Loucy (cell line): ENCODE measurements around the gene MRTFB.

Experiments used
- H2AFZ ChIP-seq: fragments of 200-600 bp; sonication (generic); 2 replicates; pipeline ENCODE4 v1.6.0; 2016; ENCODE audit warnings: antibody characterized with exemption, mild to moderate bottlenecking, low read length, moderate library complexity
- H3F3A ChIP-seq: fragments of 200-600 bp; 2 replicates; pipeline ENCODE4 v1.6.0; 2016; ENCODE audit warnings: antibody characterized with exemption, low read depth, mild to moderate bottlenecking
- H3K27me3 ChIP-seq: fragments of 200-600 bp; sonication (generic); 2 replicates; pipeline ENCODE4 v1.6.1; 2014; ENCODE audit warnings: low read length, mild to moderate bottlenecking; ENCODE audit not compliant: insufficient read depth, poor library complexity, severe bottlenecking
- H3K36me3 ChIP-seq: fragments of 200-600 bp; sonication (generic); 2 replicates; pipeline ENCODE4 v1.6.1; 2016; ENCODE audit warnings: low read length; ENCODE audit not compliant: insufficient read depth
- H3K4me1 ChIP-seq: fragments of 200-600 bp; sonication (generic); 2 replicates; pipeline ENCODE4 v1.5.1; 2014; ENCODE audit warnings: low read length, mild to moderate bottlenecking; ENCODE audit not compliant: insufficient read depth, poor library complexity, severe bottlenecking
- H3K4me2 ChIP-seq: fragments of 200-600 bp; sonication (generic); 2 replicates; pipeline ENCODE4 v1.6.0; 2014; ENCODE audit warnings: antibody characterized with exemption, low read length, low read depth, mild to moderate bottlenecking; ENCODE audit not compliant: poor library complexity, severe bottlenecking
- H3K4me3 ChIP-seq: fragments of 200-600 bp; sonication (generic); 2 replicates; pipeline ENCODE4 v1.5.1; 2014; ENCODE audit warnings: low read length, mild to moderate bottlenecking, mixed read lengths; ENCODE audit not compliant: poor library complexity, severe bottlenecking
- H3K79me2 ChIP-seq: fragments of 200-600 bp; sonication (generic); 2 replicates; pipeline ENCODE4 v1.6.1; 2014; ENCODE audit warnings: low read length; ENCODE audit not compliant: insufficient read depth
- H3K9ac ChIP-seq: fragments of 200-600 bp; sonication (generic); 2 replicates; pipeline ENCODE4 v1.6.0; 2014; ENCODE audit warnings: mild to moderate bottlenecking, low read depth, low read length, moderate library complexity; ENCODE audit not compliant: poor library complexity, severe bottlenecking
- H3K9me2 ChIP-seq: fragments of 200-600 bp; sonication (generic); replicated peaks from 2 replicates; pipeline ENCODE4 v1.6.1; 2016; ENCODE audit warnings: low read depth, low read length, mixed read lengths
- H3K9me3 ChIP-seq: fragments of 200-600 bp; sonication (generic); 2 replicates; pipeline ENCODE4 v1.6.1; 2014; ENCODE audit warnings: mild to moderate bottlenecking, antibody characterized with exemption, low read length, low read depth; ENCODE audit not compliant: insufficient read depth
- H4K20me1 ChIP-seq: fragments of 200-600 bp; sonication (generic); 2 replicates; pipeline ENCODE4 v1.6.0; 2014; ENCODE audit warnings: antibody characterized with exemption, low read length, mild to moderate bottlenecking; ENCODE audit not compliant: insufficient read depth, poor library complexity, severe bottlenecking
- CTCF ChIP-seq: fragments of 200-600 bp; sonication (generic); conservative IDR thresholded peaks from 2 replicates; pipeline ENCODE4 v1.5.1; 2014; ENCODE audit warnings: mild to moderate bottlenecking, antibody characterized with exemption, low read length
- EZH2phosphoT487 ChIP-seq: fragments of 200-600 bp; IDR thresholded peaks from 2 replicates; pipeline ENCODE4 v1.6.1; 2018; ENCODE audit warnings: antibody characterized with exemption, mild to moderate bottlenecking, moderate library complexity, borderline replicate concordance

The MRTFB gene

GRCh38 chr16:14088155-14088753, 17.1 kb downstream of the MRTFB start:
- no peak overlapping the region for H3K4me3 ChIP-seq
- H2AFZ ChIP-seq = no peak overlapping the region
- no peaks in the 10 kb centered on the region for H3K36me3 ChIP-seq
- no peaks in the 10 kb centered on the region for H3K9me3 ChIP-seq
- no peaks in the 10 kb centered on the region for H3F3A ChIP-seq
- no peaks in the 10 kb centered on the region for H3K79me2 ChIP-seq
- no peaks in the 10 kb centered on the region for H3K9me2 ChIP-seq
- TF ChIP-seq CTCF = no peak
- H3K27me3 ChIP-seq = no peaks in the 10 kb centered on the region
- H3K9ac ChIP-seq = no peak overlapping the region
- no peaks in the 10 kb centered on the region for H3K4me1 ChIP-seq
- H3K4me2 ChIP-seq = no peak overlapping the region
- H4K20me1 ChIP-seq = no peaks in the 10 kb centered on the region

DNA sequence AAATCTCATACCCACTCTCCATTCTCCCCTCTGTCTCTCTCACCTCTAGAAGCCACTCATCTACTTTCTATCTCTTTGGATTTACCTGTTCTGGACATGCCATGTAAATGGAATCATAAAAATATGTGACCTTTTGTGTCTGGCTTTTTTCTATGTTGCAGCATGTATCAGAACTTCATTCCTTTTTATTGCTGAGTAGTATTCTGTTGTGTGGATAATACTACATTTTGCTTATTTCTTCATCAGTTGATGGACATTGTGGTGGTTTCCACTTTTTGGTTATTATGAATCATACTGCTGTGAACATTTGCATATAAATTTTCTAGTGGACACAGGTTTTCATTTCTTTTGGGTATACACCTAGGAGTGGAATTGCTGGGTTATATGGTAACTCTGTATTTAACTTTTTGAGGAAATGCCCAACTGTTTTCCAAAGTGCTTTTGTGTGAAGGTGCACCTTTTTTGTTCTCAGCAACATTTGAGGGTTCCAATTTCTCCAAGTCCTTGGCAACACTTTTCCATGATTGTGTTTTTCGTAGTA, 18.2 kb downstream of the MRTFB start:
- H3K27me3 ChIP-seq = no peaks in the 10 kb centered on the region
- no peak overlapping the region for H2AFZ ChIP-seq
- H3K4me3 ChIP-seq = no peak overlapping the region
- H3K36me3 ChIP-seq = no peaks in the 10 kb centered on the region
- H3F3A ChIP-seq = no peaks in the 10 kb centered on the region
- TF ChIP-seq CTCF (no peak), EZH2phosphoT487 (no peak)
- no peaks in the 10 kb centered on the region for H3K9me3 ChIP-seq
- no peak overlapping the region for H3K4me2 ChIP-seq
- H3K79me2 ChIP-seq = no peaks in the 10 kb centered on the region
- no peaks in the 10 kb centered on the region for H3K9me2 ChIP-seq
- H4K20me1 ChIP-seq = no peaks in the 10 kb centered on the region
- no peak overlapping the region for H3K9ac ChIP-seq
- H3K4me1 ChIP-seq = no peaks in the 10 kb centered on the region

GRCh38 chr16:14092561-14092960, 21.4 kb downstream of the MRTFB start:
- no peaks in the 10 kb centered on the region for H3K9me3 ChIP-seq

More at GRCh38 chr16:14092561-14092960, 21.4 kb downstream of the MRTFB start:
- no peaks in the 10 kb centered on the region for H3K36me3 ChIP-seq
- H4K20me1 ChIP-seq = no peaks in the 10 kb centered on the region
- no peak overlapping the region for H3K4me2 ChIP-seq
- no peaks in the 10 kb centered on the region for H3F3A ChIP-seq
- TF ChIP-seq EZH2phosphoT487 (no peak), CTCF (no peak)
- H3K27me3 ChIP-seq = no peaks in the 10 kb centered on the region
- no peaks in the 10 kb centered on the region for H3K79me2 ChIP-seq
- H3K4me1 ChIP-seq = no peaks in the 10 kb centered on the region
- no peak overlapping the region for H3K4me3 ChIP-seq
- no peaks in the 10 kb centered on the region for H3K9me2 ChIP-seq
- H2AFZ ChIP-seq = no peak overlapping the region
- H3K9ac ChIP-seq = no peak overlapping the region
